Jurkat, Clone E6-1 (cell line): Measurements from ENCODE around the gene PPP1R13B.

Source experiments
- DNase-seq: peaks from one replicate; pipeline ENCODE4 v3.0.0-alpha.2; 2011; ENCODE audit warnings: low read depth, low spot score
- H3K4me3 ChIP-seq: 2 replicates; pipeline ENCODE4 v1.5.1; 2011; ENCODE audit warnings: mild to moderate bottlenecking, low read length, control low read depth, moderate library complexity

The PPP1R13B gene

GRCh38 chr14:103867020-103867419 is 19.6 kb upstream of the PPP1R13B start:
- no peak overlapping the region for H3K4me3 ChIP-seq
- no peak for DNase-seq

- H3K4me3 ChIP-seq = no peak overlapping the region
- no peak for DNase-seq
These were observed 15.9 kb upstream of the PPP1R13B start for GRCh38 chr14:103863245-103863644.

- H3K4me3 ChIP-seq = no peak overlapping the region
- peak; percentile 58 for DNase-seq
These were observed 15.0 kb upstream of the PPP1R13B start for GRCh38 chr14:103862393-103862782.

GRCh38 chr14:103861413-103862392 is 14.3 kb upstream of the PPP1R13B start:
- DNase-seq = no peak
- no peak overlapping the region for H3K4me3 ChIP-seq

GRCh38 chr14:103859416-103860202 is 12.2 kb upstream of the PPP1R13B start:
- H3K4me3 ChIP-seq = no peak overlapping the region
- no peak for DNase-seq

- H3K4me3 ChIP-seq = no peak overlapping the region
- no peak for DNase-seq
These were observed 10.8 kb upstream of the PPP1R13B start for GRCh38 chr14:103858063-103858781.

- DNase-seq = no peak
- no peak overlapping the region for H3K4me3 ChIP-seq
These were observed 9.9 kb upstream of the PPP1R13B start for GRCh38 chr14:103857256-103857655.

GRCh38 chr14:103856607-103857006 is 9.2 kb upstream of the PPP1R13B start:
- no peak for DNase-seq
- no peak overlapping the region for H3K4me3 ChIP-seq

GRCh38 chr14:103856105-103856504 is 8.7 kb upstream of the PPP1R13B start:
- no peak overlapping the region for H3K4me3 ChIP-seq
- DNase-seq = no peak

GRCh38 chr14:103855734-103856095 is 8.3 kb upstream of the PPP1R13B start:
- no peak for DNase-seq
- no peak overlapping the region for H3K4me3 ChIP-seq

- H3K4me3 ChIP-seq = no peak overlapping the region
- DNase-seq = no peak
These were observed 7.7 kb upstream of the PPP1R13B start for GRCh38 chr14:103854822-103855733.

GRCh38 chr14:103854017-103854808 is 6.8 kb upstream of the PPP1R13B start:
- DNase-seq = no peak
- H3K4me3 ChIP-seq = no peak overlapping the region

- no peak for DNase-seq
- H3K4me3 ChIP-seq = no peak overlapping the region
These were observed 1.9 kb upstream of the PPP1R13B start for GRCh38 chr14:103849151-103849886.

GRCh38 chr14:103848175-103849077 is 1.1 kb upstream of the PPP1R13B start:
- H3K4me3 ChIP-seq = peak overlapping the region; percentile 54
- no peak for DNase-seq

GRCh38 chr14:103846543-103847450 is 578 bp downstream of the PPP1R13B start:
- peak overlapping the region; percentile 54 for H3K4me3 ChIP-seq
- DNase-seq = no peak
